Hepatocyte (in vitro differentiated cells): Measurements from ENCODE around the gene CDHR2.

Source experiments
- CTCF ChIP-seq: fragments of 200-600 bp; sonication (generic); IDR thresholded peaks from 2 replicates; pipeline ENCODE4 v1.5.1; 2016; ENCODE audit warnings: antibody characterized with exemption, mild to moderate bottlenecking; ENCODE audit not compliant: poor library complexity
- EZH2 ChIP-seq: fragments of 200-600 bp; sonication (generic); IDR thresholded peaks from 2 replicates; pipeline ENCODE4 v1.6.1; 2016; ENCODE audit warnings: antibody characterized with exemption, mild to moderate bottlenecking, borderline replicate concordance
- EZH2phosphoT487 ChIP-seq: fragments of 200-600 bp; sonication (generic); IDR thresholded peaks from one replicate; pipeline ENCODE4 v1.6.1; 2018; ENCODE audit warnings: antibody characterized with exemption, mild to moderate bottlenecking, low read depth, moderate library complexity; ENCODE audit not compliant: unreplicated experiment, severe bottlenecking

- TF ChIP-seq EZH2 = no peak
- no peak for TF ChIP-seq CTCF
- no peak for TF ChIP-seq EZH2phosphoT487
Measured at GRCh38 chr5:176525677-176526076, 23.5 kb upstream of the CDHR2 start.
